Osteocyte (in vitro differentiated cells): Measurements from ENCODE around the gene PMEPA1. TPM values are rescaled to one million over a fixed set of nuclear protein-coding genes. Genes with fewer than 3 reads are reported as not detected.

ENCODE experiments used
- DNase-seq: peaks from one replicate; pipeline ENCODE4 v3.0.0; 2021; ENCODE audit warnings: mixed read lengths; ENCODE audit not compliant: unreplicated experiment; ENCODE audit errors: extremely low spot score
- H3K27ac Mint-ChIP-seq: one replicate; pipeline ENCODE4 v1.8.0; 2021; ENCODE audit warnings: mild to moderate bottlenecking, mixed read lengths; ENCODE audit not compliant: unreplicated experiment
- H3K27me3 Mint-ChIP-seq: one replicate; pipeline ENCODE4 v1.8.0; 2021; ENCODE audit warnings: mixed read lengths; ENCODE audit not compliant: unreplicated experiment
- H3K36me3 Mint-ChIP-seq: one replicate; pipeline ENCODE4 v1.8.0; 2021; ENCODE audit warnings: mixed read lengths; ENCODE audit not compliant: unreplicated experiment
- H3K4me1 Mint-ChIP-seq: one replicate; pipeline ENCODE4 v1.8.0; 2021; ENCODE audit warnings: mixed read lengths; ENCODE audit not compliant: unreplicated experiment
- H3K4me3 Mint-ChIP-seq: one replicate; pipeline ENCODE4 v1.8.0; 2021; ENCODE audit warnings: mild to moderate bottlenecking, moderate library complexity, mixed read lengths; ENCODE audit not compliant: unreplicated experiment
- H3K9me3 Mint-ChIP-seq: one replicate; pipeline ENCODE4 v1.8.0; 2021; ENCODE audit warnings: mixed read lengths; ENCODE audit not compliant: unreplicated experiment
- total RNA-seq: library from RNA; stranded (reverse); gene quantifications from 2 replicates; pipeline ENCODE4 v1.2.1, GENCODE V29; 2021
- TF ChIP-seq, protein P1 (sequence below): fragments of 200-600 bp; sonication (generic); IDR thresholded peaks from 2 replicates; pipeline ENCODE4 v1.5.0; 2021; ENCODE audit warnings: antibody characterized with exemption, mild to moderate bottlenecking, moderate library complexity

The PMEPA1 gene
- total RNA-seq, 1 donor from 2014 or later: 24.1 TPM

DNA sequence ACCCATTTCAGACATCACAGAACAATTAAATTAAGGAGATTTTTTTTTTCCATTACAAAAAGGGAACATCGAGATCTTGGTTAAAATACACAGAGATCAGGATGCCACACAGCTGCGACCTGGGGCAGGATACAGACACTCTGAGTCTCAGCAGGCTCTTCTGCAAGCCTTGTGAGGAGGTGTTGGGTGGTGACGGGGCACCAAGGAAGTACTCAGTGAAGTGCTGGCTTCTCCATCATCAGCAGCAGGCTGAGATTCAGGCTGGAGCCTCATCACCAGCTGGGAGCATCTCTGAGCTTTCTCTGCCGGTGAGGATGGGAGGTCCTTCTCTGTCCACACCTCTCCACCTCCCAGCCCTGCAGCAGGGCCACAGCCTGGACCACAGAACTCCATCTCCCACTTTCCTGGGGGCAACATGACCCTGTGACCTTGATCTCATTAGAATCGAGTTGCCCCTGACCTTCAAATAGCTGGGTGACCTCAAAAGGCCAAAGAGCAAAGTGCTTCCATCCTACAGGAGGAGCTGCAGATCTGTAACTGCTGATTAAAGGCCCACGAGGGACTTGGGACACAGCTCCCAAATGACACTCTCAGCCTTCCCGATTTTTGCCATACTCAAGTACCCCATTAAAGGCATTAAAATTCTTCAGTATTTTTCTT lies 16.0 kb downstream of the PMEPA1 start:
- H3K27me3 Mint-ChIP-seq: no peaks in the 10 kb centered on the region
- no peaks in the 10 kb centered on the region for H3K36me3 Mint-ChIP-seq
- H3K4me1 Mint-ChIP-seq: peaks cover 18% of the 10 kb centered on the region
- TF ChIP-seq, protein P1, sequence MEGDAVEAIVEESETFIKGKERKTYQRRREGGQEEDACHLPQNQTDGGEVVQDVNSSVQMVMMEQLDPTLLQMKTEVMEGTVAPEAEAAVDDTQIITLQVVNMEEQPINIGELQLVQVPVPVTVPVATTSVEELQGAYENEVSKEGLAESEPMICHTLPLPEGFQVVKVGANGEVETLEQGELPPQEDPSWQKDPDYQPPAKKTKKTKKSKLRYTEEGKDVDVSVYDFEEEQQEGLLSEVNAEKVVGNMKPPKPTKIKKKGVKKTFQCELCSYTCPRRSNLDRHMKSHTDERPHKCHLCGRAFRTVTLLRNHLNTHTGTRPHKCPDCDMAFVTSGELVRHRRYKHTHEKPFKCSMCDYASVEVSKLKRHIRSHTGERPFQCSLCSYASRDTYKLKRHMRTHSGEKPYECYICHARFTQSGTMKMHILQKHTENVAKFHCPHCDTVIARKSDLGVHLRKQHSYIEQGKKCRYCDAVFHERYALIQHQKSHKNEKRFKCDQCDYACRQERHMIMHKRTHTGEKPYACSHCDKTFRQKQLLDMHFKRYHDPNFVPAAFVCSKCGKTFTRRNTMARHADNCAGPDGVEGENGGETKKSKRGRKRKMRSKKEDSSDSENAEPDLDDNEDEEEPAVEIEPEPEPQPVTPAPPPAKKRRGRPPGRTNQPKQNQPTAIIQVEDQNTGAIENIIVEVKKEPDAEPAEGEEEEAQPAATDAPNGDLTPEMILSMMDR: no peak
- H3K27ac Mint-ChIP-seq: no peak overlapping the region
- H3K4me3 Mint-ChIP-seq: no peak overlapping the region
- no peaks in the 10 kb centered on the region for H3K9me3 Mint-ChIP-seq
- DNase-seq: no peak

DNA sequence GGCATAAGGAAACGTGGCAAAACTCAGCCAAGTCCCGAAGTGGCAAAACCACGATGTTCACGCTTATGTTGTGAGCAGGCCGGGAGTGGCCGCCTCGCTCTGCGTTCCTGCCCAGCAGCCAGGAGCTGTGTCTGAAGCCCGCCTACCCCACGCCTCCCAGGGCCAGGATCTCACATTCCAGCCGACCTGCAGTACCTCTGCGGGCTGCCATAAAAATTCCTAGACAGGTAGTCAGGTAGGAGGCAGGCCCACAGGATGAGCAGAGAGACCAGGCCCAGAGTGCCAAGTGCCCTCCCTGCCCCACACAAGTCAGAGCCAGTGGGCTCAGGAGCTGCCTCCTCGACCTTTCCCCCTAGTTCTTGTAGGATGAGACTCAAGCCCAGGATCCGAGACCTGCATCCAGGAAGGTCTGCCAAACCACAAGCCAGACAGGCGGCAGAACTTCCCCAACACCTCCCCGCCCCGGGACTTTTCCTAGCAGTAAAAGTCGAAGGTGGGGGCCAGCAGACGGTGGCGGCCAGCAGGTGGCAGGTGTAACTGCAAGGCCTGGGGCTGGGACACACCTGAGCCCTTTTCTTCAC lies 16.7 kb downstream of the PMEPA1 start:
- no peaks in the 10 kb centered on the region for H3K27me3 Mint-ChIP-seq
- DNase-seq: no peak
- H3K4me3 Mint-ChIP-seq: no peak overlapping the region
- H3K36me3 Mint-ChIP-seq: no peaks in the 10 kb centered on the region
- peaks cover 11% of the 10 kb centered on the region for H3K4me1 Mint-ChIP-seq
- no peaks in the 10 kb centered on the region for H3K9me3 Mint-ChIP-seq
- H3K27ac Mint-ChIP-seq: no peak overlapping the region
- TF ChIP-seq, protein P1: no peak

DNA sequence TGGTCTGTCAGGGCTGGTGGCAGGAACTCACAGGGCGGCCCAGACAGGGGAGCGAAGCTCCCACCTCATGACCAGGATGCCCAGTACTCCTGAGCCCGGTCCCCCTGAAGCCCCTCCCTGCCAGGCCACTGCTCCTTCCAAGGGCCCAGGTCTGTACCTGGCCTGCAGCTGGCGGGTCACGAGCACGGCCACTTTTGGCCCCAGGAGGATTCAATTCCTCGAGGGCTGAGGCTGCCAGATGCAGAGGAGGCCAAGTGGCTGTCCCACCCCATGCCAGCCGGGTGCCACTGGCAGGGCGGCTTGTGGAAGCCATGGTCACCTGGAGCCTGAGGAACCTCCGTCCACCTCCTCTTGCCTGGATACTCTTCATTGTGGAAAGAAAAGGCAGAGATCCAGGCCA lies 17.4 kb downstream of the PMEPA1 start:
- H3K4me1 Mint-ChIP-seq: peaks cover 4% of the 10 kb centered on the region
- no peak overlapping the region for H3K4me3 Mint-ChIP-seq
- TF ChIP-seq, protein P1: no peak
- no peaks in the 10 kb centered on the region for H3K27me3 Mint-ChIP-seq
- H3K36me3 Mint-ChIP-seq: no peaks in the 10 kb centered on the region
- DNase-seq: no peak
- no peak overlapping the region for H3K27ac Mint-ChIP-seq
- no peaks in the 10 kb centered on the region for H3K9me3 Mint-ChIP-seq

DNA sequence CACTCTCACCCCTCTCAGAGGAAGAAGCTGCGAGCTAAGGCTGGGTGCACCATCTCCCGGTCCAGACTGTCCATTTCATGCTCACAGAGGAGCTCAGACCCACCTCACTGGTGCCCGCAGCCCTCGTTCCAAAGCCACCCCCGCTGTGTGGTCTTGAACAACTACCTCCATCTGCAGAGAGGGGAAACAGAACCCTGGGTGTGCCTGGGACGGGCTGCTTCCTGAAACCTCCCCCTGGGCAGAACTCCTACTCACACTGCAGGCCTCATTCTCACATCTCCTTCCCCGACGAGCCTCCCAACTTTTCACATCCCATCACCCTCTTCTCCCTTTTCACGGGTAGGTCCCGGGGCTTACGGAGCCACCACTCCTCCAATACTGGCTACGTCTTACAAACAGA lies 18.1 kb downstream of the PMEPA1 start:
- peaks cover 3% of the 10 kb centered on the region for H3K36me3 Mint-ChIP-seq
- no peaks in the 10 kb centered on the region for H3K27me3 Mint-ChIP-seq
- no peak for DNase-seq
- H3K4me3 Mint-ChIP-seq: no peak overlapping the region
- no peaks in the 10 kb centered on the region for H3K4me1 Mint-ChIP-seq
- no peak overlapping the region for H3K27ac Mint-ChIP-seq
- TF ChIP-seq, protein P1: no peak
- H3K9me3 Mint-ChIP-seq: no peaks in the 10 kb centered on the region

DNA sequence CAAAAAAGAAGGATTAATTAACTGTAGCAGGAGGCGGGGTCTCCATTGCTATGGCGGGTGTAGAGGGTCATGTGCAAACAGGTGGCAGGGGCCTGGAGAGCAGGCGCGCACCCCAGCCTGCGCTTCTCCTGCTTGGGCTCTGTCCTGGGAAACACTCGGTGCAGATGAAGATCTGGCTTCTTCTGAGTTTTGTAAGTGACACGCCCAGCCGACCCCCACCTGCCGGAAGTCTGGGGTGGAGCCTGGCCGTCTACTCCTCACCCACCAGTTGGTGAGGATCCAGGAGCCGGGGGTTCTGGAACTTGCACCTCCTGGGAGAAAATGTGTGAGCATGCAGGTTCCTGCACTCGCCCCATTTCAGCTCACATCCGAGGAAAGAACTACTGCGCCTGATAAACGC lies 19.3 kb downstream of the PMEPA1 start:
- H3K27ac Mint-ChIP-seq: no peak overlapping the region
- H3K4me1 Mint-ChIP-seq: no peaks in the 10 kb centered on the region
- H3K36me3 Mint-ChIP-seq: peaks cover 3% of the 10 kb centered on the region
- TF ChIP-seq, protein P1: no peak
- no peak for DNase-seq
- H3K4me3 Mint-ChIP-seq: no peak overlapping the region
- no peaks in the 10 kb centered on the region for H3K9me3 Mint-ChIP-seq
- no peaks in the 10 kb centered on the region for H3K27me3 Mint-ChIP-seq
